CMK (cell line): ENCODE data around the gene SMAD5.

Experiments
- DNase-seq: peaks from one replicate; pipeline ENCODE4 v3.0.0-alpha.2; 2010; ENCODE audit warnings: low read depth

Gene SMAD5

DNA sequence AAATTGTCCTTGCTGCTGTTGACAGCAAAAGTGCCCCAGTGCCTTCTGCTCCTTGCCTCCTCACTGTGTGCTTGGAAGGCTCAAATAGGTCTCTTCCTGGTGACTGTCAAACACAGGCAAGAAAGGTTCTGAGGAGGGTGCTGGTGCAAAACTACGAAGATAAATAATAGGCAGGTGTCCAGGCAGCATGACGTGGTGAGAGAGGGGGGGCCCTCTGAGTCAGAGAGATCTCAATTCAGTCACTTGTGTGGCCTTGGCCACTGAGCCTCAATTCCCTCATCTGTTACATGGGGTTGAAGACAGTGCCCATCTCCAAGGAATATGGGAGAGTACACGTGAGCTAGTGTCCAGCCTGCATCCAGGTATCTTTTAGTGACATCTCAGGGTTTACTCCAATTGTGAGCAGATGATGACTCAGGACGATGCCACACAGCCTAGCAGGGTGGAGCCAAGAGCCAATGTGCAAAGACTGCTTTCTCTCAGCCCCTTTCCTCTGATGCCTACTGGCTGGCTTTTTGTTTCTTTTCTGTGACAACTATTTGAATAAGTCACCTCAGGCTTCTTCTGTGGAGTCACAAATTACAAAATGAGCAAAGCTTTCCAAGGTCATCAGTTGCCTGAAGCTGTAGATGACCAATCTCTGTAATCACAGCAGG lies 90.1 kb downstream of the SMAD5 start:
- DNase-seq, result no peak

GRCh38 chr5:136225796-136226195 lies 93.2 kb downstream of the SMAD5 start:
- no peak for DNase-seq

DNA sequence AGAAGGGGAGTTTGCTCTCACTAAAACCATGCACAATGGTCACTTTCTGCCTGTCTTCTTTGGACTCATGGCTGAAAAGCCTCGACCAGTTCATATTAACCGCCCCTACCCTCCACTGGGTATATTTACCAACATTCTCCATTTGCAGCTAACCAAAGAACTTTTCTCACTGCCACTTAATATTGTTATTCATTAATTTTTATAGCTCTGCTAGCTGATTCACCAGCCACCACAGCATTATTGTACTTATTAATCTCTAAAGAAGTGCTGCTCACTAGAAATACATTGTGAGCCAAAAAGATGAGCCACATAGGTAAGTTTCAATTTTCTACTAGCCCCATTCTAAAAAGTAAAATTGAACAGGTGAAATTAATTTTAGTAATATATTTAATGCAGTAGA lies 93.8 kb downstream of the SMAD5 start:
- DNase-seq, result no peak

DNA sequence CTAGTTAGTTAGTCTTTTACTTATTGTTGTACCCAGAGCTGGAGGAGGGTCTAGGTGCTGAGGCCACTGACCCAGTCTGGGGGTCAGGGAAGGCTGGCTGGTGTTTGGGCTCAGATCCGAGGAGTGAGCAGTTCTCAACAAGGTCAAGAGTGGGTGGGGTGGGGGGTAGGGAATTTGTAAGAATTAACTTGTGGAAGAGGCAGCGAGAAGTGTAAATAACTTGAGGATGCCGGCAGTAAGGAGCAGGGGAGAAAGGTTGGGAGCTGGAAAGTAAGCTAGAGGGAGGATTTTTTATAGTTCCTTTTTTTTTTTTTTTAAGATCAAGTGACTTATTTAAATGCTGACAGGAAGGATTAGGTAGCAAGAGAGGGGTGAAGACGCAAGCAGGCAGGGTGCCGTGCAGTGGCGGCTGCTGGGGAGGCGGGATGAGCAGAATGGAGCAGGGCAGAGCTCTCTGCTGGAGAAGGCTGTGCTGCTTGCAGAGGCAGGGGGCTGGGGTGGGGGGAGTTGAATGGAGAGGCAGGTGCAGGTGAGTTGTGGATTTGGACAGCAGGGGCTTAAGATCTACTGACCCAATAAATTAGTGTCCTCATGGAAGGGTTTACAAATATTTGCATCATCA lies 95.6 kb downstream of the SMAD5 start:
- DNase-seq, result no peak

DNA sequence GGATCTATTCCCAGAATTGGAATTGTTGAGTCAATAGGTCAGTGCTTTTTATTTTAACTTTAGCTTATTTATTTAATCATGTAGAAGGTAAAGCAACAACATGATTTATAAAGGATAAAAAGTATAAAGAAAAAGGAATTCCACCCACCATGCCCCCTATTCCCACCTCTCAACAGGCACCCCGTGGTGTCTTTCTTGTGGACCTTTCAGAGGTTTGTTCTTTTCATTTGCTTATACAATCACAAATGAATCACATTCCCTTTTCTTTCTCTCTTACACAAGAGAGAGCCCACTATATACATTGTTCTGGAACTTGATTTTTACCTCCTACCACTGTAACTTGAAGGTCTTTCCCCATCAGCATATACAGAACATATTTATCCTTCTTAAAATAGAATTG lies 97.5 kb downstream of the SMAD5 start:
- no peak for DNase-seq

- no peak for DNase-seq
Observed at GRCh38 chr5:136232316-136232715, 99.7 kb downstream of the SMAD5 start.
